Mesendoderm (in vitro differentiated cells): ENCODE data around the gene ZBED5.
"Not testable (repeated sequence)": the region's sequence is repeated elsewhere in the genome, so short reads cannot be mapped to it uniquely, and the experiment has no call there.

Experiments used
- DNase-seq: peaks from one replicate; pipeline ENCODE4 v3.0.0; 2013
- H2AK5ac ChIP-seq: 2 replicates; pipeline ENCODE4 v1.6.1; 2013; ENCODE audit warnings: low read length, inconsistent platforms
- H2BK120ac ChIP-seq: 2 replicates; pipeline ENCODE4 v1.6.1; 2013; ENCODE audit warnings: low read depth, mild to moderate bottlenecking, low read length, moderate library complexity, mixed read lengths
- H2BK15ac ChIP-seq: replicated peaks from 2 replicates; pipeline ENCODE4 v1.6.1; 2013; ENCODE audit warnings: low read depth, mild to moderate bottlenecking, moderate library complexity
- H2BK5ac ChIP-seq: 2 replicates; pipeline ENCODE4 v1.6.1; 2013; ENCODE audit warnings: low read length, inconsistent platforms
- H3K18ac ChIP-seq: 2 replicates; pipeline ENCODE4 v1.6.1; 2013; ENCODE audit warnings: mild to moderate bottlenecking, low read length, mixed read lengths
- H3K23ac ChIP-seq: one replicate; pipeline ENCODE4 v1.6.1; 2013; ENCODE audit warnings: low read length
- H3K27ac ChIP-seq: 2 replicates; pipeline ENCODE4 v1.5.1; 2013; ENCODE audit warnings: low read depth, mild to moderate bottlenecking, inconsistent platforms, low read length, moderate library complexity
- H3K27me3 ChIP-seq: 2 replicates; pipeline ENCODE4 v1.6.1; 2013; ENCODE audit warnings: low read length, control low read depth, mild to moderate bottlenecking, inconsistent platforms; ENCODE audit not compliant: insufficient read depth, poor library complexity
- H3K36me3 ChIP-seq: 2 replicates; pipeline ENCODE4 v1.6.1; 2013; ENCODE audit warnings: low read length, inconsistent platforms; ENCODE audit not compliant: control insufficient read depth, insufficient read depth
- H3K4ac ChIP-seq: one replicate; pipeline ENCODE4 v1.6.1; 2013; ENCODE audit warnings: low read depth, mild to moderate bottlenecking, low read length, moderate library complexity
- H3K4me1 ChIP-seq: 2 replicates; pipeline ENCODE4 v1.6.1; 2013; ENCODE audit warnings: low read depth, low read length, inconsistent platforms; ENCODE audit not compliant: control insufficient read depth
- H3K4me2 ChIP-seq: 2 replicates; pipeline ENCODE4 v1.6.1; 2013; ENCODE audit warnings: low read length
- H3K4me3 ChIP-seq: 2 replicates; pipeline ENCODE4 v1.5.1; 2013; ENCODE audit warnings: mild to moderate bottlenecking, low read length
- H3K56ac ChIP-seq: one replicate; pipeline ENCODE4 v1.6.1; 2013; ENCODE audit warnings: low read length
- H3K79me1 ChIP-seq: 2 replicates; pipeline ENCODE4 v1.6.1; 2013; ENCODE audit warnings: low read length, inconsistent platforms
- H3K79me2 ChIP-seq: 2 replicates; pipeline ENCODE4 v1.6.1; 2013; ENCODE audit warnings: mild to moderate bottlenecking, low read length; ENCODE audit not compliant: control insufficient read depth, insufficient read depth
- H3K9ac ChIP-seq: 2 replicates; pipeline ENCODE4 v1.6.1; 2013; ENCODE audit warnings: low read length, inconsistent platforms
- H4K5ac ChIP-seq: one replicate; pipeline ENCODE4 v1.6.1; 2013; ENCODE audit warnings: low read length
- H4K8ac ChIP-seq: one replicate; pipeline ENCODE4 v1.6.1; 2013; ENCODE audit warnings: low read depth, mild to moderate bottlenecking, control low read depth, low read length, moderate library complexity
- WGBS: extraction: QIAGEN DNeasy Blood & Tissue Kit; methylation state at CpG from one replicate; pipeline ENCODE4 v1.1.7; 2013; ENCODE audit warnings: low lambda C conversion rate, missing lambda C conversion rate; ENCODE audit not compliant: insufficient coverage; ENCODE audit errors: extremely low coverage; 5-methylcytosine and 5-hydroxymethylcytosine counted together

Gene ZBED5

DNA sequence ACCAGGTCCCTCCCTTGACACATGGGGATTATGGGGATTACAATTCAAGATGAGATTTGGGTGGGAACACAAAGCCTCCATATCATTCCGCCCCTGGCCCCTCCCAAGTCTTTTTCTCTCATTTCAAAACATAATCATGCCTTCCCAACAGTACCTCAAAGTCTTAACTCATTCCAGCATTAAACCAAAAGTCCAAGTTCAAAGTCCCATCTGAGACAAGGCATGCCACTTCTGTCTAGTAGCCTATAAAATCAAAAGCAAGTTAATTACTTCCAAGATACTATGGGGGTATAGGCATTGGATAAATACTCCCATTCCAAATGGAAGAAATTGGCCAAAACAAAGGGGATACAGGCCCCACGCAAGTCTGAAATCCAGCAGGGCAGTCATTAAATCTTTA is 29.5 kb downstream of the ZBED5 start:
- no peak overlapping the region for H3K18ac ChIP-seq
- H3K36me3 ChIP-seq: no peaks in the 10 kb centered on the region
- H2BK15ac ChIP-seq: no peak overlapping the region
- no peaks in the 10 kb centered on the region for H3K27me3 ChIP-seq
- WGBS: no CpG with 5 or more reads among the region's 2 CpGs
- no peak overlapping the region for H3K9ac ChIP-seq
- no peaks in the 10 kb centered on the region for H3K79me1 ChIP-seq
- no peak overlapping the region for H2AK5ac ChIP-seq
- H3K23ac ChIP-seq: no peak overlapping the region
- no peak overlapping the region for H3K4me3 ChIP-seq
- no peak overlapping the region for H3K27ac ChIP-seq
- H3K4ac ChIP-seq: no peak overlapping the region
- no peak overlapping the region for H3K56ac ChIP-seq
- H3K4me2 ChIP-seq: no peak overlapping the region
- H4K8ac ChIP-seq: no peak overlapping the region
- H4K5ac ChIP-seq: no peak overlapping the region
- no peak overlapping the region for H2BK120ac ChIP-seq
- no peaks in the 10 kb centered on the region for H3K4me1 ChIP-seq
- no peak for DNase-seq
- H2BK5ac ChIP-seq: no peak overlapping the region
- H3K79me2 ChIP-seq: no peaks in the 10 kb centered on the region

DNA sequence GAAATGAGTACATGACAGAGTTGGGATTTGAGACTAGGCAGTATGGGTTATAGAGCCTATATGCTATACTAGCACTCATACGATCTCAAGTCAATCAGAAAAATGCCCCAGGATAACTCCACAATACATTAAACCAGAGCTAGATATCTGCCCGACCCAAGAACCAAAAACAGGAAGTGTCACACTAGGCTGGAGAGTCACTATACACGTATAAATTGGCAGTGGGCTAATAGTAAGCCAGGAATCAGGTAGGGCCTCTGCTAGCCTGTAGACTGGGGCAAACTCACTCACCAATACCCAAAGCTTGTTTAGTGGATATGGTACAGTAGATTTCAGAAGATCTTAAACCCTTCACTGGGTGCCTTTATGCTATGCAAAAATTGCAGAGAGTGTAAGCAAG is 33.0 kb downstream of the ZBED5 start:
- no peaks in the 10 kb centered on the region for H3K4me1 ChIP-seq
- H2BK15ac ChIP-seq: no peak overlapping the region
- no peak overlapping the region for H3K23ac ChIP-seq
- no peak overlapping the region for H2BK5ac ChIP-seq
- H3K27me3 ChIP-seq: no peaks in the 10 kb centered on the region
- no peak overlapping the region for H3K18ac ChIP-seq
- no peaks in the 10 kb centered on the region for H3K79me2 ChIP-seq
- H2BK120ac ChIP-seq: no peak overlapping the region
- no peak for DNase-seq
- H3K4me3 ChIP-seq: no peak overlapping the region
- H3K56ac ChIP-seq: no peak overlapping the region
- no peak overlapping the region for H3K9ac ChIP-seq
- H4K8ac ChIP-seq: no peak overlapping the region
- H4K5ac ChIP-seq: no peak overlapping the region
- H3K27ac ChIP-seq: no peak overlapping the region
- H3K4me2 ChIP-seq: no peak overlapping the region
- no CpG with 5 or more reads among the region's 3 CpGs for WGBS
- H3K36me3 ChIP-seq: no peaks in the 10 kb centered on the region
- no peaks in the 10 kb centered on the region for H3K79me1 ChIP-seq
- H3K4ac ChIP-seq: no peak overlapping the region
- no peak overlapping the region for H2AK5ac ChIP-seq

- Histone ChIP-seq H3K79me2 (no peaks in the 10 kb centered on the region), H3K4me1 (no peaks in the 10 kb centered on the region), H3K36me3 (no peaks in the 10 kb centered on the region), H4K8ac (no peak overlapping the region), H3K23ac (no peak overlapping the region), H3K4ac (no peak overlapping the region), H2BK5ac (no peak overlapping the region), H3K9ac (no peak overlapping the region), H2BK120ac (no peak overlapping the region), H3K4me3 (no peak overlapping the region), H3K56ac (no peak overlapping the region), H2BK15ac (no peak overlapping the region), H3K4me2 (no peak overlapping the region), H3K27me3 (no peaks in the 10 kb centered on the region), H3K27ac (no peak overlapping the region), H4K5ac (no peak overlapping the region), H2AK5ac (no peak overlapping the region), H3K18ac (no peak overlapping the region), H3K79me1 (no peaks in the 10 kb centered on the region)
- no CpG with 5 or more reads among the region's 2 CpGs for WGBS
- DNase-seq: no peak
Measured at GRCh38 chr11:10823152-10823579, 34.7 kb downstream of the ZBED5 start.

- H3K56ac ChIP-seq, H4K8ac ChIP-seq, H3K79me2 ChIP-seq, H2AK5ac ChIP-seq, H3K18ac ChIP-seq, H3K4ac ChIP-seq, H2BK5ac ChIP-seq, H2BK120ac ChIP-seq, H3K27me3 ChIP-seq, H3K4me1 ChIP-seq, H3K36me3 ChIP-seq, H3K27ac ChIP-seq, H3K79me1 ChIP-seq, H2BK15ac ChIP-seq, H3K4me2 ChIP-seq, H3K9ac ChIP-seq, H3K4me3 ChIP-seq, H3K23ac ChIP-seq, H4K5ac ChIP-seq: not testable (repeated sequence)
- DNase-seq: peak; percentile 30
- no CpG with 5 or more reads among the region's 3 CpGs for WGBS
Measured at GRCh38 chr11:10822491-10822890, 35.4 kb downstream of the ZBED5 start.

GRCh38 chr11:10818594-10818993 is 39.3 kb downstream of the ZBED5 start:
- no peaks in the 10 kb centered on the region for H3K4me1 ChIP-seq
- H3K4me3 ChIP-seq: no peak overlapping the region
- no peak overlapping the region for H2BK15ac ChIP-seq
- no peak overlapping the region for H2BK5ac ChIP-seq
- no peaks in the 10 kb centered on the region for H3K79me1 ChIP-seq
- DNase-seq: no peak
- H2BK120ac ChIP-seq: no peak overlapping the region
- H2AK5ac ChIP-seq: no peak overlapping the region
- no peak overlapping the region for H3K27ac ChIP-seq
- WGBS: no CpG with 5 or more reads among the region's 1 CpG
- no peaks in the 10 kb centered on the region for H3K79me2 ChIP-seq
- no peaks in the 10 kb centered on the region for H3K27me3 ChIP-seq
- H3K23ac ChIP-seq: no peak overlapping the region
- H3K36me3 ChIP-seq: no peaks in the 10 kb centered on the region
- H3K4ac ChIP-seq: no peak overlapping the region
- H4K8ac ChIP-seq: no peak overlapping the region
- H4K5ac ChIP-seq: no peak overlapping the region
- no peak overlapping the region for H3K9ac ChIP-seq
- no peak overlapping the region for H3K18ac ChIP-seq
- no peak overlapping the region for H3K56ac ChIP-seq
- no peak overlapping the region for H3K4me2 ChIP-seq

- Histone ChIP-seq H3K27me3 (no peaks in the 10 kb centered on the region), H4K5ac (no peak overlapping the region), H3K18ac (no peak overlapping the region), H2AK5ac (no peak overlapping the region), H3K4me3 (no peak overlapping the region), H3K79me2 (no peaks in the 10 kb centered on the region), H2BK5ac (no peak overlapping the region), H3K9ac (no peak overlapping the region), H3K79me1 (no peaks in the 10 kb centered on the region), H3K27ac (no peak overlapping the region), H3K56ac (no peak overlapping the region), H3K4me1 (no peaks in the 10 kb centered on the region), H3K23ac (no peak overlapping the region), H4K8ac (no peak overlapping the region), H3K36me3 (no peaks in the 10 kb centered on the region), H2BK15ac (no peak overlapping the region), H3K4ac (no peak overlapping the region), H2BK120ac (no peak overlapping the region), H3K4me2 (no peak overlapping the region)
- no peak for DNase-seq
Measured at GRCh38 chr11:10813945-10814344, 43.9 kb downstream of the ZBED5 start.
